GM23248 (cell line): ENCODE results near the gene MXI1. TPM values are rescaled to one million over a fixed set of nuclear protein-coding genes. Genes with fewer than 3 reads are reported as not detected.

Experiments
- DNase-seq: peaks from one replicate; pipeline ENCODE4 v3.0.0-alpha.2; 2015
- H2AFZ ChIP-seq: fragments of 200-600 bp; sonication (generic); 2 replicates; pipeline ENCODE4 v1.6.1; 2016; ENCODE audit warnings: antibody characterized with exemption
- H3F3A ChIP-seq: fragments of 200-600 bp; sonication (generic); 2 replicates; pipeline ENCODE4 v1.6.1; 2016; ENCODE audit warnings: mild to moderate bottlenecking, antibody characterized with exemption, mixed run types; ENCODE audit not compliant: insufficient read depth
- H3K27ac ChIP-seq: fragments of 200-600 bp; sonication (generic); 2 replicates; pipeline ENCODE4 v1.5.1; 2016; ENCODE audit warnings: mild to moderate bottlenecking
- H3K27me3 ChIP-seq: fragments of 200-600 bp; sonication (generic); replicated peaks from 2 replicates; pipeline ENCODE4 v1.6.1; 2016; ENCODE audit warnings: mild to moderate bottlenecking; ENCODE audit not compliant: insufficient read depth
- H3K36me3 ChIP-seq: fragments of 200-600 bp; sonication (generic); 2 replicates; pipeline ENCODE4 v1.6.1; 2016; ENCODE audit warnings: low read depth, mild to moderate bottlenecking
- H3K4me1 ChIP-seq: fragments of 200-600 bp; sonication (generic); 2 replicates; pipeline ENCODE4 v1.6.1; 2016; ENCODE audit warnings: mild to moderate bottlenecking; ENCODE audit not compliant: insufficient read depth
- H3K4me2 ChIP-seq: fragments of 200-600 bp; sonication (generic); one replicate; pipeline ENCODE4 v1.6.1; 2016; ENCODE audit warnings: mild to moderate bottlenecking; ENCODE audit not compliant: unreplicated experiment
- H3K4me3 ChIP-seq: fragments of 200-600 bp; sonication (generic); 2 replicates; pipeline ENCODE4 v1.5.1; 2016; ENCODE audit warnings: mild to moderate bottlenecking
- H3K79me2 ChIP-seq: fragments of 200-600 bp; sonication (generic); 2 replicates; pipeline ENCODE4 v1.6.1; 2016; ENCODE audit warnings: mild to moderate bottlenecking; ENCODE audit not compliant: insufficient read depth
- H3K9ac ChIP-seq: fragments of 200-600 bp; sonication (generic); 2 replicates; pipeline ENCODE4 v1.6.1; 2016; ENCODE audit warnings: mild to moderate bottlenecking
- H3K9me2 ChIP-seq: fragments of 200-600 bp; sonication (generic); 2 replicates; pipeline ENCODE4 v1.6.1; 2016; ENCODE audit warnings: mixed run types, mild to moderate bottlenecking, moderate library complexity; ENCODE audit not compliant: insufficient read depth
- H3K9me3 ChIP-seq: fragments of 200-600 bp; sonication (generic); one replicate; pipeline ENCODE4 v1.6.1; 2017; ENCODE audit warnings: low read depth
- H4K20me1 ChIP-seq: fragments of 200-600 bp; sonication (generic); 2 replicates; pipeline ENCODE4 v1.6.0; 2016; ENCODE audit not compliant: insufficient read depth
- EZH2 ChIP-seq: fragments of 200-600 bp; sonication (generic); IDR thresholded peaks from 2 replicates; pipeline ENCODE4 v1.6.1; 2018; ENCODE audit warnings: antibody characterized with exemption, mild to moderate bottlenecking; ENCODE audit not compliant: insufficient read depth, poor library complexity, severe bottlenecking
- EZH2phosphoT487 ChIP-seq: fragments of 200-600 bp; sonication (generic); IDR thresholded peaks from 2 replicates; pipeline ENCODE4 v1.6.1; 2018; ENCODE audit warnings: antibody characterized with exemption, moderate library complexity, mild to moderate bottlenecking, low read depth; ENCODE audit not compliant: insufficient read depth
- WGBS, 2 experiments: methylation state at CpG; one replicate each; pipeline ENCODE4 v1.1.6; 2015 to 2017; ENCODE audit warnings: low lambda C conversion rate in 2 of 2, low coverage in 1 of 2; ENCODE audit errors: missing lambda C conversion rate in 2 of 2; 5-methylcytosine and 5-hydroxymethylcytosine counted together
- in situ Hi-C: fragments of 300-500 bp; cut with MboI; formaldehyde crosslinking; loops from 2 replicates; pipeline ENCODE4 v1.15.0; 2020
- polyA plus RNA-seq: library from polyadenylated mRNA; unstranded; fragments of >200 nt; fragmentation: Nextera tagmentation; extraction: Ambion mirVana; gene quantifications from 2 replicates; pipeline ENCODE4 v1.2.1, GENCODE V29; 2016
- total RNA-seq: library from RNA; depleted of rRNA; stranded (reverse); fragments of >200 nt; shearing (Covaris generic); gene quantifications from 2 replicates; pipeline ENCODE4 v1.2.3, GENCODE V29; 2014

MXI1 gene
- total and polyA plus RNA-seq, 2 experiments from 2014 or later: 17.6 to 25.7 TPM

GRCh38 chr10:110167149-110167548 is 40.3 kb upstream of the MXI1 start:
- no peaks in the 10 kb centered on the region for H3K36me3 ChIP-seq
- DNase-seq: no peak
- no peak overlapping the region for H3K9ac ChIP-seq
- no peaks in the 10 kb centered on the region for H3K4me1 ChIP-seq
- in situ Hi-C loops: no loop called here
- H2AFZ ChIP-seq: no peak overlapping the region
- H3K4me2 ChIP-seq: no peak overlapping the region
- no peak overlapping the region for H3K27ac ChIP-seq
- WGBS, 2 experiments: 60 to 67% methylated on average over 7 of the region's 7 CpGs
- H3F3A ChIP-seq: no peaks in the 10 kb centered on the region
- H4K20me1 ChIP-seq: no peaks in the 10 kb centered on the region
- H3K9me2 ChIP-seq: no peaks in the 10 kb centered on the region
- peaks cover 77% of the 10 kb centered on the region for H3K27me3 ChIP-seq
- H3K9me3 ChIP-seq: no peaks in the 10 kb centered on the region
- H3K79me2 ChIP-seq: no peaks in the 10 kb centered on the region
- H3K4me3 ChIP-seq: no peak overlapping the region
- TF ChIP-seq EZH2phosphoT487 (no peak), EZH2 (no peak)

- peaks cover 68% of the 10 kb centered on the region for H3K27me3 ChIP-seq
- H3K4me1 ChIP-seq: no peaks in the 10 kb centered on the region
- H3K9ac ChIP-seq: no peak overlapping the region
- TF ChIP-seq EZH2 (peak; percentile 65), EZH2phosphoT487 (no peak)
- no peaks in the 10 kb centered on the region for H3K9me2 ChIP-seq
- H3K9me3 ChIP-seq: no peaks in the 10 kb centered on the region
- H3K4me2 ChIP-seq: no peak overlapping the region
- no peak overlapping the region for H2AFZ ChIP-seq
- WGBS, 2 experiments: 6 to 8% methylated on average over 10 of the region's 10 CpGs
- no peak overlapping the region for H3K27ac ChIP-seq
- DNase-seq: no peak
- no peaks in the 10 kb centered on the region for H3F3A ChIP-seq
- no peaks in the 10 kb centered on the region for H3K36me3 ChIP-seq
- in situ Hi-C loops: no loop called here
- H4K20me1 ChIP-seq: no peaks in the 10 kb centered on the region
- H3K79me2 ChIP-seq: no peaks in the 10 kb centered on the region
- no peak overlapping the region for H3K4me3 ChIP-seq
These were observed 38.6 kb upstream of the MXI1 start for GRCh38 chr10:110168601-110169481.

- Histone ChIP-seq H3K4me2 (no peak overlapping the region), H3K4me3 (no peak overlapping the region), H2AFZ (no peak overlapping the region), H3K36me3 (no peaks in the 10 kb centered on the region), H3K27ac (no peak overlapping the region), H3K4me1 (no peaks in the 10 kb centered on the region), H3K9me2 (no peaks in the 10 kb centered on the region), H4K20me1 (no peaks in the 10 kb centered on the region), H3K9ac (no peak overlapping the region), H3K79me2 (no peaks in the 10 kb centered on the region), H3K27me3 (peaks cover 68% of the 10 kb centered on the region), H3F3A (no peaks in the 10 kb centered on the region), H3K9me3 (no peaks in the 10 kb centered on the region)
- DNase-seq: no peak
- 35 to 53% methylated on average over 1 of the region's 1 CpG for WGBS, 2 experiments
- no peak for TF ChIP-seq EZH2phosphoT487
- no peak for TF ChIP-seq EZH2
- in situ Hi-C loops: no loop called here
These were observed 37.8 kb upstream of the MXI1 start for GRCh38 chr10:110169586-110169985.

- 12 to 14% methylated on average over 11 to 13 of the region's 13 CpGs for WGBS, 2 experiments
- Histone ChIP-seq H2AFZ (no peak overlapping the region), H3K27me3 (peaks cover 61% of the 10 kb centered on the region)
These were observed 37.0 kb upstream of the MXI1 start for GRCh38 chr10:110170142-110170971.

More at GRCh38 chr10:110170142-110170971, 37.0 kb upstream of the MXI1 start:
- no peaks in the 10 kb centered on the region for H3F3A ChIP-seq
- in situ Hi-C loops: no loop called here
- TF ChIP-seq EZH2phosphoT487: no peak
- TF ChIP-seq EZH2: no peak
- H3K9ac ChIP-seq: no peak overlapping the region
- no peak overlapping the region for H3K27ac ChIP-seq
- H3K9me3 ChIP-seq: no peaks in the 10 kb centered on the region
- H3K9me2 ChIP-seq: no peaks in the 10 kb centered on the region
- no peaks in the 10 kb centered on the region for H3K79me2 ChIP-seq
- no peaks in the 10 kb centered on the region for H3K36me3 ChIP-seq
- H3K4me1 ChIP-seq: no peaks in the 10 kb centered on the region
- H4K20me1 ChIP-seq: no peaks in the 10 kb centered on the region
- no peak overlapping the region for H3K4me3 ChIP-seq
- no peak for DNase-seq
- H3K4me2 ChIP-seq: no peak overlapping the region
